Fibroblast of the aortic adventitia (primary cell): ENCODE results near the gene RASAL3. TPM values are rescaled to one million over a fixed set of nuclear protein-coding genes. Genes with fewer than 3 reads are reported as not detected.

Experiments used
- DNase-seq: peaks from one replicate; pipeline ENCODE4 v3.0.0-alpha.2; 2010; ENCODE audit warnings: low read depth
- H3K4me3 ChIP-seq: 2 replicates; pipeline ENCODE4 v1.5.1; 2011; ENCODE audit warnings: low read depth, mild to moderate bottlenecking, control low read depth, low read length, moderate library complexity
- CTCF ChIP-seq: IDR thresholded peaks from 2 replicates; pipeline ENCODE4 v1.5.1; 2011; ENCODE audit warnings: mild to moderate bottlenecking, low read length, control low read depth, inconsistent platforms; ENCODE audit not compliant: insufficient read depth
- total RNA-seq: library from RNA; depleted of rRNA; stranded (reverse); fragments of >200 nt; gene quantifications from 2 replicates; pipeline ENCODE4 v1.2.3, GENCODE V29; 2012; ENCODE audit warnings: low replicate concordance

Gene RASAL3
- total RNA-seq, 1 donor: not detected

- TF ChIP-seq CTCF: no peak
- H3K4me3 ChIP-seq: no peak overlapping the region
- DNase-seq: no peak
Observed at GRCh38 chr19:15468675-15469512, 4.5 kb upstream of the RASAL3 start.

- H3K4me3 ChIP-seq: no peak overlapping the region
- no peak for TF ChIP-seq CTCF
- no peak for DNase-seq
Observed at GRCh38 chr19:15467734-15468214, 3.4 kb upstream of the RASAL3 start.

GRCh38 chr19:15466851-15467733, 2.7 kb upstream of the RASAL3 start:
- no peak overlapping the region for H3K4me3 ChIP-seq
- peak; percentile 72 for DNase-seq
- no peak for TF ChIP-seq CTCF

GRCh38 chr19:15463861-15464371, 428 bp downstream of the RASAL3 start:
- no peak for TF ChIP-seq CTCF
- H3K4me3 ChIP-seq: no peak overlapping the region
- no peak for DNase-seq

GRCh38 chr19:15461694-15462093, 2.6 kb downstream of the RASAL3 start:
- H3K4me3 ChIP-seq: no peak overlapping the region
- TF ChIP-seq CTCF: no peak
- DNase-seq: no peak

- TF ChIP-seq CTCF: no peak
- no peak overlapping the region for H3K4me3 ChIP-seq
- no peak for DNase-seq
Observed at GRCh38 chr19:15457701-15458484, 6.5 kb downstream of the RASAL3 start.
